Sigmoid colon (tissue), 7 donors: ENCODE results near the gene OTUD4. TPM values are rescaled to one million over a fixed set of nuclear protein-coding genes. Genes with fewer than 3 reads are reported as not detected.

Source experiments
- DNase-seq: peaks from one replicate; pipeline ENCODE4 v3.0.0-alpha.2; 2019
- H3K27ac ChIP-seq, 4 donors: fragments of 200-600 bp; sonication (generic); one replicate each; pipeline ENCODE4 v1.5.1; 2016 to 2019; ENCODE audit warnings: mild to moderate bottlenecking in 1 of 4
- H3K27me3 ChIP-seq, 3 donors: fragments of 200-600 bp; sonication (generic); one replicate each; pipeline ENCODE4 v1.5.1; 2019; ENCODE audit warnings: mild to moderate bottlenecking in 1 of 3
- H3K36me3 ChIP-seq, 4 donors: fragments of 200-600 bp; sonication (generic); one replicate each; pipeline ENCODE4 v1.5.1; 2016 to 2019
- H3K4me1 ChIP-seq, 4 donors: fragments of 200-600 bp; sonication (generic); one replicate each; pipeline ENCODE4 v1.5.1; 2017 to 2019
- H3K4me3 ChIP-seq, 4 donors: fragments of 200-600 bp; sonication (generic); one replicate each; pipeline ENCODE4 v1.5.1; 2017 to 2019; ENCODE audit warnings: mild to moderate bottlenecking in 2 of 4, moderate library complexity in 1 of 4
- H3K9me3 ChIP-seq, 4 donors: fragments of 200-600 bp in 3 of 4; sonication (generic) in 3 of 4; one replicate each; pipeline versions ENCODE4 v1.5.1 to v1.6.1; 2013 to 2019
- EP300 ChIP-seq, 4 donors: sonication (generic); formaldehyde crosslinking; IDR thresholded peaks; one replicate each; pipeline ENCODE4 v1.6.1; 2017; ENCODE audit warnings: antibody characterized with exemption in 4 of 4
- POLR2A ChIP-seq, 2 donors: fragments of 450-650 bp; IDR thresholded peaks; one replicate each; pipeline ENCODE4 v1.6.1; 2016; ENCODE audit warnings: antibody characterized with exemption in 2 of 2, mild to moderate bottlenecking in 2 of 2, moderate library complexity in 2 of 2
- POLR2AphosphoS5 ChIP-seq, 4 donors: sonication (generic); formaldehyde crosslinking; IDR thresholded peaks; one replicate each; pipeline ENCODE4 v1.6.1; 2017; ENCODE audit warnings: antibody characterized with exemption in 4 of 4
- WGBS, 2 donors: extraction: QIAGEN DNeasy Blood & Tissue Kit; methylation state at CpG; one replicate each; pipeline ENCODE4 v1.1.7; 2013; 5-methylcytosine and 5-hydroxymethylcytosine counted together
- intact Hi-C: fragments of 100-400 bp; cut with DNase I; formaldehyde crosslinking; loops from one replicate; pipeline ENCODE4 v1.15.1; 2023
- polyA plus RNA-seq, 3 donors: library from polyadenylated mRNA; stranded (reverse); fragments of 200-250 nt; gene quantifications; one replicate each; pipeline ENCODE4 v1.2.3, GENCODE V29; 2013
- total RNA-seq, 4 donors: library from RNA; depleted of rRNA; stranded (reverse); fragments of >200 nt; gene quantifications; one replicate each; pipeline ENCODE4 v1.1.0, GENCODE V29; 2016
- TF ChIP-seq, protein P1 (sequence below), 4 experiments: fragments of 450-650 bp in 3 of 4; fragments of 200-600 bp in 1 of 4; IDR thresholded peaks; one replicate each; pipeline ENCODE4 v1.5.1; 2016 to 2019; ENCODE audit warnings: antibody characterized with exemption in 4 of 4, mild to moderate bottlenecking in 3 of 4, moderate library complexity in 2 of 4
- donor health status: healthy with polysubstance abuse.
- donor health status: Bipolar disorder and iron deficiency.
- donor health status: healthy.

Gene OTUD4
- total and polyA plus RNA-seq, 7 donors, result 7.2 to 31.7 (median 27.7) TPM

DNA sequence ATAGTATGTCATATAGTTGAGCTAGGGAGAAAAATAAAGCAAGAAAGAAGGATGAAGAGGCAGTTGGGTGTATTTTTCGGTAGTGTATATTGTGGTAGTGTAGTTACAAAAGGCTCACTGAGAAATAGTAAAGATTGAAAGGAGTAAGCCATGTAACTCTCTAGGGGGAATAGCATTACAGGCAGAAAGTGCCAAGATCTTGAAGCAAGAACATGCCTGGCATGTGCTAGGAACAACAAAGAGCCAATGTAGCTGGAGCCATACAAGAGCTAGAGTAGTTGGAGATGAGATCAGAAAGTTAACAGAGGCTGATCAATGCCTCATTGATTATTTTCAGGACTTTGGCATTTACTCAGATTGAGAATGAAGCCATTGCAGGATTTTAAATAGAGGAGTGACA, 79.3 kb downstream of the OTUD4 start:
- TF ChIP-seq EP300 (IDR thresholded peaks at IDR 0.05) (no peak), POLR2A (IDR thresholded peaks at IDR 0.05) (no peak), POLR2AphosphoS5 (IDR thresholded peaks at IDR 0.05) (no peak)
- TF ChIP-seq, protein P1, sequence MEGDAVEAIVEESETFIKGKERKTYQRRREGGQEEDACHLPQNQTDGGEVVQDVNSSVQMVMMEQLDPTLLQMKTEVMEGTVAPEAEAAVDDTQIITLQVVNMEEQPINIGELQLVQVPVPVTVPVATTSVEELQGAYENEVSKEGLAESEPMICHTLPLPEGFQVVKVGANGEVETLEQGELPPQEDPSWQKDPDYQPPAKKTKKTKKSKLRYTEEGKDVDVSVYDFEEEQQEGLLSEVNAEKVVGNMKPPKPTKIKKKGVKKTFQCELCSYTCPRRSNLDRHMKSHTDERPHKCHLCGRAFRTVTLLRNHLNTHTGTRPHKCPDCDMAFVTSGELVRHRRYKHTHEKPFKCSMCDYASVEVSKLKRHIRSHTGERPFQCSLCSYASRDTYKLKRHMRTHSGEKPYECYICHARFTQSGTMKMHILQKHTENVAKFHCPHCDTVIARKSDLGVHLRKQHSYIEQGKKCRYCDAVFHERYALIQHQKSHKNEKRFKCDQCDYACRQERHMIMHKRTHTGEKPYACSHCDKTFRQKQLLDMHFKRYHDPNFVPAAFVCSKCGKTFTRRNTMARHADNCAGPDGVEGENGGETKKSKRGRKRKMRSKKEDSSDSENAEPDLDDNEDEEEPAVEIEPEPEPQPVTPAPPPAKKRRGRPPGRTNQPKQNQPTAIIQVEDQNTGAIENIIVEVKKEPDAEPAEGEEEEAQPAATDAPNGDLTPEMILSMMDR (IDR thresholded peaks at IDR 0.05), result no peak
- no peak for DNase-seq
- Histone ChIP-seq H3K27me3 (no peaks in the 10 kb centered on the region), H3K4me3 (no peak overlapping the region), H3K9me3 (no peaks in the 10 kb centered on the region), H3K4me1 (peaks cover 0 to 53% (median 43%) of the 10 kb centered on the region in 4 donors), H3K27ac (no peak overlapping the region), H3K36me3 (peaks cover 0 to 19% (median 10%) of the 10 kb centered on the region in 4 donors)
- intact Hi-C loops, result no loop called here
- WGBS, 2 donors, result 96% methylated on average over 1 of the region's 1 CpG

DNA sequence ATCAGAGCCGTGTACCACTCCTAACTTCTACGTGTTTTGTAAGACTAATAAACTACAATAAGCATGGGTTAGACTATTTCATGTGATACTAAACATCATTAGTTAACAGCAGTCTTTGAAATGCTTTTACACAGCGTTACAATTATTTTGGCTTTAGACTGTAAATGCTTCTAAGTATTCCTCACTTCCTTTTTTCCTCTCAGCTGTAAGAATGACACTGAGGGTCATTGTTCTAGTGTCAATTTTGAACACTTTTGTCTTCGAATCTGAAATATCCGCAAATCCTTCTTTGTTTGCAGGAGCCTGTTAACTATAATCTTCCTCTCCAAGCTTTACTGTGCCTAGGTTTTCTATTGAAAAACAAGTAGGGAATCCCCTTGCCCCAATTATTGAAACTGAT, 80.7 kb downstream of the OTUD4 start:
- DNase-seq, result no peak
- no peak for TF ChIP-seq POLR2A (IDR thresholded peaks at IDR 0.05)
- TF ChIP-seq POLR2AphosphoS5 (IDR thresholded peaks at IDR 0.05), result no peak
- TF ChIP-seq, protein P1 (IDR thresholded peaks at IDR 0.05), result no peak
- TF ChIP-seq EP300 (IDR thresholded peaks at IDR 0.05), result no peak
- WGBS, 2 donors, result 12 to 14% methylated on average over 5 of the region's 5 CpGs
- no peaks in the 10 kb centered on the region for H3K9me3 ChIP-seq
- intact Hi-C loops, result loop anchor here (2.0 to 10.0 kb wide), 4 partner anchors 81 to 1075 kb away; partner anchors contain the start of genes LSM6, MMAA and OTUD4
- no peak overlapping the region for H3K27ac ChIP-seq
- H3K4me3 ChIP-seq, result peak overlapping the region in 2 of 4 donors; percentile 69 to 81
- no peaks in the 10 kb centered on the region for H3K27me3 ChIP-seq
- peaks cover 0 to 53% (median 43%) of the 10 kb centered on the region in 4 donors for H3K4me1 ChIP-seq
- H3K36me3 ChIP-seq, result peaks cover 0 to 17% (median 2%) of the 10 kb centered on the region in 4 donors

DNA sequence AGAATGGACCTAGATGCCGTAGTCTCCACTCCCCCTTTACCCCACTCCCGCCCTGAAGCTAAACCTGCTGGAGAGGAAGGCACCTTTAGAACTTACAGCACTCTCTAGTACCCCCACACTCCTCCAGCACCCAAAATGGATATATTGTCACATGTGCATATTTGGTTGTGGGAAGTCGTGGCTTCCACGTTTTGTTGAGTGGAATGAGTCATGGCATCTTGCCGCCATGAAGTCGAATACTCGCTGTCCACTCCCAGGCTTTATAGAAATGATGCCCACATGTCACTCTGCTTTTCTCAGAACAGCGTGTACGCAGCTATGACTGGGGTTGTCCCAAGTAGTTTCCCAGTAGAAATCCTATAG, 81.7 kb downstream of the OTUD4 start:
- peak; percentile 70 for DNase-seq
- Histone ChIP-seq H3K27ac (peak overlapping the region; percentile 86 to 94 (median 92)), H3K36me3 (peaks cover 0 to 22% (median 9%) of the 10 kb centered on the region in 4 donors), H3K9me3 (no peaks in the 10 kb centered on the region), H3K27me3 (no peaks in the 10 kb centered on the region), H3K4me1 (peaks cover 0 to 53% (median 43%) of the 10 kb centered on the region in 4 donors), H3K4me3 (peak overlapping the region; percentile 69 to 85 (median 78))
- intact Hi-C loops, result loop anchor here (2.0 to 10.0 kb wide), 4 partner anchors 82 to 1076 kb away; partner anchors contain the start of genes LSM6, MMAA and OTUD4
- TF ChIP-seq POLR2AphosphoS5 (IDR thresholded peaks at IDR 0.05), result no peak
- TF ChIP-seq, protein P1 (IDR thresholded peaks at IDR 0.05), result no peak
- no peak for TF ChIP-seq POLR2A (IDR thresholded peaks at IDR 0.05)
- TF ChIP-seq EP300 (IDR thresholded peaks at IDR 0.05), result no peak
- WGBS, 2 donors, result 0% methylated on average over 9 of the region's 9 CpGs

DNA sequence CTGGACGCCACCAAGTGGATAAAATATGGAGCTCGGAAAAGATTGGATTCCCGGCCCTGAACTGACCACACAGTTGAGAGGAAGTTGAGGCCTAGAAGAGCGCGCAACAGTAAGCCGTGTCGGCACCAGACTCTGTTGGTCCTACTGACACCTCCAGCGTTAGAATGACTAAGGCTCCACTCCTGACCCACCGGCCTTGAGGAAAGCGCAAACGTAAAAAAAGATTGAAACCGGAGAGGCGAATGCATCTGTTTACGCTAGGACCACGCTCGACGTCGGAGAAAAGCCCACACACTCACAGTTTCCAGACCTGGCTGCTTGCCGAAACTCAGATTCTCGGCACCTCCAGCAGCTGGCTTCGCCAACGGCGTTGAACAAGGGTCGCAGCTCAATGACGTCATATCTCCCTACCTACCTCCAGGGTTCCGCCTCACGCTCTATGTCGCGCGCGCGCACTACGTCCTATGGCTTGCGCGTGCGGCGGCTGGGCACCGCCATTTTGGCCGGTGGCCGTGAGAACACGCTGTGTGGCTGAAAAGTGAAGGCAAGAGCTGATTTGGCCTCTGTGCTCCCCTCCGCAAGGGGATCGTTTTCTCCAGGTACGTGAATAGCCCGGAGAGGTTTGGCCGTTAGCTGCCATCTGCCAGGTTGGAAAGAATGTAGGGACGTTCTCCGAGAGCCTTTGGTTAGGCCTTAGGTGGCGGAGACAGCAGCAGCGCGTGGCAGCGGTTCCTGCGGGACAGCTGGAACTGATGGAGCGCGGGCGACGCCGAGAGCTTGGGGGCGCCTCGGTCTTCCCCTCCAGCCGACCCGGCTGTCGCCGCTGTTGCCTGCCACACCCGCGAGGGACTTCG, 82.3 kb downstream of the OTUD4 start, which contains the start of the genes ABCE1 and ANAPC10:
Gene ABCE1 (plus strand): TSS at position 491 of the 854 bp plus-strand sequence. CDS start 6,102 bp downstream, outside the sequence.
Gene ANAPC10 (minus strand): TSS at position 376 of the 854 bp plus-strand sequence. CDS start 2,097 bp downstream, outside the sequence.
- Histone ChIP-seq H3K4me3 (peak within 1 kb of the TSS; percentile 69 to 85 (median 78)), H3K27ac (peak within 1 kb of the TSS; percentile 86 to 94 (median 92)), H3K9me3 (no peaks in the 10 kb centered on the region), H3K36me3 (peaks cover 0 to 28% (median 14%) of the 10 kb centered on the region in 4 donors), H3K27me3 (no peaks in the 10 kb centered on the region), H3K4me1 (peaks cover 0 to 53% (median 41%) of the 10 kb centered on the region in 4 donors)
- peak; percentile 98 for DNase-seq
- WGBS, 2 donors, result 0 to 1% methylated on average over 67 of the region's 67 CpGs
- intact Hi-C loops, result loop anchor here (2.0 to 10.0 kb wide), 4 partner anchors 83 to 1077 kb away; partner anchors contain the start of genes LSM6, MMAA and OTUD4
- TF ChIP-seq POLR2A (IDR thresholded peaks at IDR 0.05) (peak; percentile 28 to 32), POLR2AphosphoS5 (IDR thresholded peaks at IDR 0.05) (peak; percentile 67 to 93 (median 86)), EP300 (IDR thresholded peaks at IDR 0.05) (peak in 1 of 4 donors; percentile 24)
- TF ChIP-seq, protein P1 (IDR thresholded peaks at IDR 0.05), result no peak
